ENCODE measurements around the gene KBTBD7.
A peak's percentile ranks its signal among the peaks of the same experiment; 100 is the strongest.
"Not testable (repeated sequence)": the region's sequence is repeated elsewhere in the genome, so short reads cannot be mapped to it uniquely, and the experiment has no call there.

The KBTBD7 gene

GRCh38 chr13:41196011-41196410 is 1.6 kb upstream of the KBTBD7 start:
- no peak for DNase-seq

GRCh38 chr13:41193469-41193868 is 900 bp downstream of the KBTBD7 start:
- no peak for DNase-seq

GRCh38 chr13:41188584-41188983 is 5.8 kb downstream of the KBTBD7 start:
- no peak for DNase-seq

GRCh38 chr13:41186481-41186880 is 7.9 kb downstream of the KBTBD7 start:
- DNase-seq = no peak

- DNase-seq = no peak
Measured at GRCh38 chr13:41182231-41182630, 12.1 kb downstream of the KBTBD7 start.

- peak; percentile 33 for DNase-seq
Measured at GRCh38 chr13:41179593-41180250, 14.6 kb downstream of the KBTBD7 start.

- peak; percentile 65 for DNase-seq
Measured at GRCh38 chr13:41178040-41178439, 16.3 kb downstream of the KBTBD7 start.

- no peak for DNase-seq
Measured at GRCh38 chr13:41177616-41178015, 16.8 kb downstream of the KBTBD7 start.

GRCh38 chr13:41175576-41175975 is 18.8 kb downstream of the KBTBD7 start:
- DNase-seq = not testable (repeated sequence)

- no peak for DNase-seq
Measured at GRCh38 chr13:41162151-41162550, 32.2 kb downstream of the KBTBD7 start.

- DNase-seq = no peak
Measured at GRCh38 chr13:41159174-41159573, 35.2 kb downstream of the KBTBD7 start.

- DNase-seq = no peak
Measured at GRCh38 chr13:41157048-41157717, 37.2 kb downstream of the KBTBD7 start.

GRCh38 chr13:41156620-41157019 is 37.7 kb downstream of the KBTBD7 start:
- no peak for DNase-seq

- DNase-seq = no peak
Measured at GRCh38 chr13:41154042-41154441, 40.3 kb downstream of the KBTBD7 start.

GRCh38 chr13:41152005-41152404 is 42.4 kb downstream of the KBTBD7 start:
- no peak for DNase-seq

- DNase-seq = no peak
Measured at GRCh38 chr13:41150058-41150457, 44.3 kb downstream of the KBTBD7 start.

GRCh38 chr13:41148419-41149283 is 45.7 kb downstream of the KBTBD7 start:
- DNase-seq = no peak

GRCh38 chr13:41145136-41145908 is 49.0 kb downstream of the KBTBD7 start:
- no peak for DNase-seq

- no peak for DNase-seq
Measured at GRCh38 chr13:41144576-41144975, 49.8 kb downstream of the KBTBD7 start.

Data from activated CD4-positive, alpha-beta T cell treated with anti-CD3 and anti-CD28 coated beads, Interleukin-2, Interleukin-6, amounts not matched to agents 100 ng/mL and 50 ng/mL, durations not matched to agents 16 hours and 8 hours (primary cell).